GM21825 (cell line): ENCODE results near the gene GAPVD1.
"Not testable (repeated sequence)": the region's sequence is repeated elsewhere in the genome, so short reads cannot be mapped to it uniquely, and the experiment has no call there.

Experiments
- ATAC-seq: cut with Tn5 transposase; IDR thresholded peaks from one replicate; pipeline ENCODE4 v1.9.1; 2021; ENCODE audit warnings: mild to moderate bottlenecking, moderate library complexity; ENCODE audit not compliant: unreplicated experiment

Gene GAPVD1

GRCh38 chr9:125261501-125262293, at the start of gene GAPVD1:
GAPVD1 (plus strand) TSS chr9:125261826; CDS start chr9:125298922, 37,096 bp downstream.
- peak; percentile 93 for ATAC-seq

GRCh38 chr9:125214186-125214585, 47.4 kb upstream of the GAPVD1 start:
- no peak for ATAC-seq

GRCh38 chr9:125218621-125219020, 43.0 kb upstream of the GAPVD1 start:
- ATAC-seq = no peak

- not testable (repeated sequence) for ATAC-seq
Measured at GRCh38 chr9:125224858-125225257, 36.8 kb upstream of the GAPVD1 start.

GRCh38 chr9:125227761-125228160, 33.9 kb upstream of the GAPVD1 start:
- ATAC-seq = no peak

- no peak for ATAC-seq
Measured at GRCh38 chr9:125233678-125234077, 27.9 kb upstream of the GAPVD1 start.

GRCh38 chr9:125234099-125234498, 27.5 kb upstream of the GAPVD1 start:
- not testable (repeated sequence) for ATAC-seq

- no peak for ATAC-seq
Measured at GRCh38 chr9:125235804-125236519, 25.7 kb upstream of the GAPVD1 start.

GRCh38 chr9:125236520-125237159, 25.0 kb upstream of the GAPVD1 start:
- ATAC-seq = not testable (repeated sequence)

GRCh38 chr9:125238127-125238914, 23.3 kb upstream of the GAPVD1 start:
- ATAC-seq = no peak

- ATAC-seq = no peak
Measured at GRCh38 chr9:125238915-125239446, 22.6 kb upstream of the GAPVD1 start.

GRCh38 chr9:125239631-125240597, 21.7 kb upstream of the GAPVD1 start:
- ATAC-seq = no peak

GRCh38 chr9:125240649-125240999, 21.0 kb upstream of the GAPVD1 start:
- peak; percentile 13 for ATAC-seq

GRCh38 chr9:125241000-125241862, 20.4 kb upstream of the GAPVD1 start, which contains the start of gene HSPA5:
HSPA5 (minus strand) TSS chr9:125241343; CDS start chr9:125241126, 217 bp downstream.
- peak; percentile 91 for ATAC-seq

GRCh38 chr9:125241863-125242739, 19.5 kb upstream of the GAPVD1 start:
- ATAC-seq = peak; percentile 4

GRCh38 chr9:125243792-125244260, 17.8 kb upstream of the GAPVD1 start:
- no peak for ATAC-seq

GRCh38 chr9:125246261-125246667, 15.4 kb upstream of the GAPVD1 start:
- ATAC-seq = no peak
